ENCODE measurements around the gene EPC1. TPM values are rescaled to one million over a fixed set of nuclear protein-coding genes. Genes with fewer than 3 reads are reported as not detected.

The EPC1 gene
- total RNA-seq, 2 donors from 2014 or later, result 31.9 to 39.2 TPM

DNA sequence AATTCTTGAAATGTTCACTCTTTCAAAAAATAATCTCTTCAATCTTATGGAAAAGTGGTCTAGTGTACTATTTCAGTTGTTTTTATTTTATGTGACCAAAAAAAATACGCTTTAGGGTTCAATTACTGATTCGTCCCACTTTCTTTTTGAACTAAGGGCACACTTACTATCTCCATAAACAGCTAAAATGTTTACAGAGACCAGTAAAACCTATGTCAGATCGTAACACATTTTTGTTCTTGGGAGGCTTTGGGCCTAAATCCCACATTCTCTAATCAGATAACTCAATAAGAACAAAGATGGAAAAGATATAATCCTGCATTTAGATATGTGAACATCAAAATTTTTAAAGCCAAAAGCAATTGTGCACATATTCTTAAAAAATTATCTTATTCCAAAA lies 29.8 kb upstream of the EPC1 start:
- H3K27me3 ChIP-seq, result no peaks in the 10 kb centered on the region
- peaks cover 36% of the 10 kb centered on the region for H3K4me1 ChIP-seq
- 3 to 4% methylated on average over 3 of the region's 3 CpGs for WGBS, 2 donors
- no peak for DNase-seq
- no peak for ATAC-seq
- no peaks in the 10 kb centered on the region for H3K9me3 ChIP-seq
- peak overlapping the region in 2 of 4 donors; percentile 84 to 93 for H3K27ac ChIP-seq
- intact Hi-C loops (cut with DNase I), result no loop called here
- no peaks in the 10 kb centered on the region for H3K36me3 ChIP-seq (replicated peaks in 1 of 2; ENCODE audit: insufficient read depth in 1 of 2, low read depth in 2 of 2)
- peak overlapping the region in 1 of 2 donors; percentile 86 for H3K4me3 ChIP-seq
- TF ChIP-seq, protein P1, sequence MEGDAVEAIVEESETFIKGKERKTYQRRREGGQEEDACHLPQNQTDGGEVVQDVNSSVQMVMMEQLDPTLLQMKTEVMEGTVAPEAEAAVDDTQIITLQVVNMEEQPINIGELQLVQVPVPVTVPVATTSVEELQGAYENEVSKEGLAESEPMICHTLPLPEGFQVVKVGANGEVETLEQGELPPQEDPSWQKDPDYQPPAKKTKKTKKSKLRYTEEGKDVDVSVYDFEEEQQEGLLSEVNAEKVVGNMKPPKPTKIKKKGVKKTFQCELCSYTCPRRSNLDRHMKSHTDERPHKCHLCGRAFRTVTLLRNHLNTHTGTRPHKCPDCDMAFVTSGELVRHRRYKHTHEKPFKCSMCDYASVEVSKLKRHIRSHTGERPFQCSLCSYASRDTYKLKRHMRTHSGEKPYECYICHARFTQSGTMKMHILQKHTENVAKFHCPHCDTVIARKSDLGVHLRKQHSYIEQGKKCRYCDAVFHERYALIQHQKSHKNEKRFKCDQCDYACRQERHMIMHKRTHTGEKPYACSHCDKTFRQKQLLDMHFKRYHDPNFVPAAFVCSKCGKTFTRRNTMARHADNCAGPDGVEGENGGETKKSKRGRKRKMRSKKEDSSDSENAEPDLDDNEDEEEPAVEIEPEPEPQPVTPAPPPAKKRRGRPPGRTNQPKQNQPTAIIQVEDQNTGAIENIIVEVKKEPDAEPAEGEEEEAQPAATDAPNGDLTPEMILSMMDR (IDR thresholded peaks at IDR 0.05), result no peak
- no peak for TF ChIP-seq POLR2A (IDR thresholded peaks at IDR 0.05)

DNA sequence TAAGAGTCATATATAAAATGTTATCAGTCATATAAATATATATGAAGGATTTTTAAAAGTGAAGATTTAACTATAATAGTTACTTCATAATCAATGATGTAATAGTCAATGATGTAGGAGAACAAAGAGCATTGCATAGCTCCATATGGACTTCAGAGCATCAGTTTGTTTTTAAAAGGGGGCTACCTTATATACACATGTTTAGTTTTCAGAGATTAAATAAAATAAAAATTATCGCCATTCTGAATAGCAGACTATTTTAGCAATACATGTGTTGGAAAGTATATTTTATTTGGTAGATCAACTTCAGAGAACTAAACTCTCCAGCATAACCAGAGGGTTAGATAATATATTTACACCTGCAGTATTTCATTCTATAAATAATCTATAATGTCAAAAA lies 29.1 kb upstream of the EPC1 start:
- TF ChIP-seq, protein P1 (IDR thresholded peaks at IDR 0.05), result no peak
- no peak for TF ChIP-seq POLR2A (IDR thresholded peaks at IDR 0.05)
- ATAC-seq, result no peak
- no peak for DNase-seq
- Histone ChIP-seq H3K9me3 (no peaks in the 10 kb centered on the region), H3K4me1 (peaks cover 36% of the 10 kb centered on the region), H3K27me3 (no peaks in the 10 kb centered on the region), H3K4me3 (peak overlapping the region in 1 of 2 donors; percentile 86), H3K36me3 (replicated peaks in 1 of 2; ENCODE audit: insufficient read depth in 1 of 2, low read depth in 2 of 2) (no peaks in the 10 kb centered on the region), H3K27ac (peak overlapping the region in 2 of 4 donors; percentile 84 to 93)
- intact Hi-C loops (cut with DNase I), result no loop called here
- 27 to 33% methylated on average over 1 of the region's 1 CpG for WGBS, 2 donors

DNA sequence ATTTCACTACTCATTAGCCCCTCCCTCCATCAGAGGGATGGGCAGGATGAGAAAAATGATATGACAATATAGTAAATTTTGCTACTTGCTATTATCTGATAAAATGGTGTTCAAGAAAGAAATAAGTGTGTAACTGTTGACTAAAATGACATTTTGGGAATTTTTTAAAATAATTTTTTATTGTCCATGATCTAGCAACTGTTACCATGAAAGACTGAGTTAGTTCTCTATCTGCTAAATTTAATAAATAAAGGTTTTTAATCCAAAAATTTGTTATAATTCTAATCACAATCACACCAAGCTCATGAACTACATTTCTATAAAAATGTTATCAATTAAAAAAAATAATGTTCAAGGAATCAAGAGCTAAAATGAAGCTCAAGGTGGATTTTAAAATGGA lies 28.7 kb upstream of the EPC1 start:
- no peaks in the 10 kb centered on the region for H3K27me3 ChIP-seq
- peak overlapping the region in 1 of 2 donors; percentile 9 for H3K4me3 ChIP-seq
- peaks cover 36% of the 10 kb centered on the region for H3K4me1 ChIP-seq
- DNase-seq (no peak), ATAC-seq (no peak)
- intact Hi-C loops (cut with DNase I), result no loop called here
- TF ChIP-seq, protein P1 (IDR thresholded peaks at IDR 0.05), result no peak
- no peak for TF ChIP-seq POLR2A (IDR thresholded peaks at IDR 0.05)
- H3K27ac ChIP-seq, result no peak overlapping the region
- H3K36me3 ChIP-seq (replicated peaks in 1 of 2; ENCODE audit: insufficient read depth in 1 of 2, low read depth in 2 of 2), result no peaks in the 10 kb centered on the region
- no peaks in the 10 kb centered on the region for H3K9me3 ChIP-seq

DNA sequence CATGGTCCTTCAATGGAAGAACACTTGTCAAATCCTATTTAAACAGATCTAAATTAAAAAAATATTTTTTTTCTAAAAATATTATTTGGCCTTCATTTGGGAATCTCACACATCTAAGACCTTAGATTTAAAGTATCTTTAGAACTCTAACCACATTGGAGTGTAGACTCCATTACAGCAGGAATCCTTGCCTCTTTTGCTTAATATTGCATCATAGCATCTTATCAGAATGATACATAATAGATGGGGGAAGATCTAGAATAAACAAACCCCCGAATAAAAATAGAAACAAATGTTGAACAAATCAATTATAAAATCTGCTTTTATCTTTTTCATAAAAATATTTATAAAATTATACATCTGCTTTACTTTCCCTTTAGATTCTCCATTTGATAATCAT lies 27.6 kb upstream of the EPC1 start:
- DNase-seq (no peak), ATAC-seq (no peak)
- Histone ChIP-seq H3K27ac (peak overlapping the region in 1 of 4 donors; percentile 11), H3K36me3 (replicated peaks in 1 of 2; ENCODE audit: insufficient read depth in 1 of 2, low read depth in 2 of 2) (no peaks in the 10 kb centered on the region), H3K27me3 (no peaks in the 10 kb centered on the region), H3K4me1 (peaks cover 36% of the 10 kb centered on the region), H3K9me3 (no peaks in the 10 kb centered on the region), H3K4me3 (no peak overlapping the region)
- intact Hi-C loops (cut with DNase I), result no loop called here
- TF ChIP-seq, protein P1 (IDR thresholded peaks at IDR 0.05), result no peak
- 10% methylated on average over 1 of the region's 1 CpG for WGBS, 2 donors

DNA sequence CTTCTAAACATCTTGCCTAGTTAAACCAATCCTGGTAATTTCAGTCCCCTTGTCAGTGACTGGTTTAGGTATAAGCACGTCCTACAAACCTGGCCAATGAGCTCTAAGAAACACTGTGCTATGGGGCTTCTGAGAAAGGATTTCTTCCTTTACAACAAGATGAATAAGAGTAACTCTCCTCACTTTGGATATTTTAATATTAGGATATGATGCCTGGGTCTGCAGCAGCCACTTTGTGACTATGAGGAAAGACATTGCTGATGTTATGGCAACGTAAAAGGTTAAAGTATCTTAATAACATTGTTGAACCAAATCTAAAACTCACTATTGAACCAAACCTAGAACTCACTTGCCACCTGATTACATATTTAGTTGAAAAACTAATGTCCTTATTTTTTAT lies 26.5 kb upstream of the EPC1 start:
- Histone ChIP-seq H3K27ac (peak overlapping the region in 2 of 4 donors; percentile 31 to 36), H3K4me1 (peaks cover 36% of the 10 kb centered on the region), H3K9me3 (no peaks in the 10 kb centered on the region), H3K4me3 (no peak overlapping the region), H3K27me3 (no peaks in the 10 kb centered on the region), H3K36me3 (replicated peaks in 1 of 2; ENCODE audit: insufficient read depth in 1 of 2, low read depth in 2 of 2) (no peaks in the 10 kb centered on the region)
- ATAC-seq (no peak), DNase-seq (no peak)
- intact Hi-C loops (cut with DNase I), result no loop called here
- 96 to 98% methylated on average over 2 of the region's 2 CpGs for WGBS, 2 donors
- no peak for TF ChIP-seq POLR2A (IDR thresholded peaks at IDR 0.05)
- TF ChIP-seq, protein P1 (IDR thresholded peaks at IDR 0.05), result no peak

Measured in body of pancreas (tissue), 4 donors.